GM18858 (cell line): Measurements from ENCODE around the gene TGFBR3.

Source experiments
- ATAC-seq: cut with Tn5 transposase; IDR thresholded peaks from one replicate; pipeline ENCODE4 v1.9.1; 2021; ENCODE audit not compliant: unreplicated experiment

Gene TGFBR3

GRCh38 chr1:91827459-91828321 is 58.3 kb downstream of the TGFBR3 start:
- no peak for ATAC-seq

- no peak for ATAC-seq
Measured at GRCh38 chr1:91827087-91827458, 58.9 kb downstream of the TGFBR3 start.

- no peak for ATAC-seq
Measured at GRCh38 chr1:91826649-91827048, 59.3 kb downstream of the TGFBR3 start.

GRCh38 chr1:91826248-91826647 is 59.7 kb downstream of the TGFBR3 start:
- ATAC-seq, result no peak

GRCh38 chr1:91821126-91821868 is 64.7 kb downstream of the TGFBR3 start:
- no peak for ATAC-seq

GRCh38 chr1:91819038-91819788 is 66.7 kb downstream of the TGFBR3 start:
- no peak for ATAC-seq

GRCh38 chr1:91818713-91818975 is 67.3 kb downstream of the TGFBR3 start:
- ATAC-seq, result no peak

- ATAC-seq, result no peak
Measured at GRCh38 chr1:91817211-91817905, 68.6 kb downstream of the TGFBR3 start.

GRCh38 chr1:91816031-91816430 is 69.9 kb downstream of the TGFBR3 start:
- ATAC-seq, result no peak

- no peak for ATAC-seq
Measured at GRCh38 chr1:91814448-91814847, 71.5 kb downstream of the TGFBR3 start.

- ATAC-seq, result no peak
Measured at GRCh38 chr1:91813813-91814212, 72.1 kb downstream of the TGFBR3 start.

- ATAC-seq, result no peak
Measured at GRCh38 chr1:91811363-91812025, 74.5 kb downstream of the TGFBR3 start.

- ATAC-seq, result no peak
Measured at GRCh38 chr1:91809317-91809716, 76.6 kb downstream of the TGFBR3 start.

GRCh38 chr1:91807921-91808620 is 77.9 kb downstream of the TGFBR3 start:
- ATAC-seq, result no peak

GRCh38 chr1:91806769-91807700 is 78.9 kb downstream of the TGFBR3 start:
- no peak for ATAC-seq

GRCh38 chr1:91806181-91806768 is 79.7 kb downstream of the TGFBR3 start:
- ATAC-seq, result no peak

- no peak for ATAC-seq
Measured at GRCh38 chr1:91805311-91805801, 80.6 kb downstream of the TGFBR3 start.

- ATAC-seq, result no peak
Measured at GRCh38 chr1:91804546-91805023, 81.4 kb downstream of the TGFBR3 start.
